GM20000 (cell line): ENCODE results near the gene RASGRF2.

Experiments used
- DNase-seq: peaks from one replicate; pipeline ENCODE4 v3.0.0; 2012; ENCODE audit warnings: low spot score
- CTCF ChIP-seq: IDR thresholded peaks from 2 replicates; pipeline ENCODE4 v1.5.1; 2012; ENCODE audit warnings: mild to moderate bottlenecking, control low read depth; ENCODE audit errors: extremely low read depth, missing control alignments

Gene RASGRF2

DNA sequence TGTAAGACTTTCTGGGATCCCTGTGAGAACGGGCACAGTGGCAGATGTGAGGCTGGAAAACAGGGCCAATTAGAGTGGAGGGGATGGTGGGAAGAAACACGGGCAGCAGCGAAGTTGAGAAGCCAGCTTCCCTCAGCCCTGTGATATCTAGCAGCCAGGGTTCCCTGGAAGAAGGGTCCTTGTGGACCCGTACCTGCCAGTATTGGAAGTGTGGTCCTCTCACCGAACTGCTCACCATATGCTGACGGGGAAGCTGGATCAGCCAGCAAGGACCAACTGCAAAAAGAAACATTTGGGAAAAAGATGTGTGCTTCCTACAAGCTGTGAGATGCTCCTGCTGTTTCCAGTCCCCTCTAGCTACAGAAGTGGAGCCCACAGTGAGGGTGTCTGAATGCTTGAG lies 286.5 kb downstream of the RASGRF2 start:
- DNase-seq = no peak
- TF ChIP-seq CTCF = no peak

- TF ChIP-seq CTCF = no peak
Observed at GRCh38 chr5:81247441-81247972, 287.3 kb downstream of the RASGRF2 start.

GRCh38 chr5:81249240-81249639 lies 289.1 kb downstream of the RASGRF2 start:
- no peak for DNase-seq
- no peak for TF ChIP-seq CTCF

More at GRCh38 chr5:81247441-81247972, 287.3 kb downstream of the RASGRF2 start:
- no peak for DNase-seq

DNA sequence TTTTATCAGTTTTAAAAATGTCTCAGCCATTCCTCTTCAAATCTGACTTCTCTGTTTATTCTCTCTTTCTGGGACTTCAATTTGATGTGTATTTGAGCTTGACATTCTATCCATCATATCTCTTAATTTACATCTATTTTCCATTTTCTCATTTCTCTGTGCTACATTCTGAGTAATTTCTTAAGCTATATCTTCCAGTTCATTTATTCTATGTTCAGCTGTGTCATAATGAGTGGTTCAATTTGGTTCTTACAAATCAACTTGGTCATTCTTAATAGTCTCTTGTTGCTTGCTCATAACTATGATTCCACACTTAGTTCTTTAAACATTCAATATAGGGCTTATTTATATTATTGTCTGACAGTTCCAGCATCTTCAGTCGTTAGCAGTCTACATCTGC lies 289.8 kb downstream of the RASGRF2 start:
- TF ChIP-seq CTCF = no peak
- DNase-seq = no peak

GRCh38 chr5:81251922-81252321 lies 291.8 kb downstream of the RASGRF2 start:
- DNase-seq = no peak
- TF ChIP-seq CTCF = no peak

DNA sequence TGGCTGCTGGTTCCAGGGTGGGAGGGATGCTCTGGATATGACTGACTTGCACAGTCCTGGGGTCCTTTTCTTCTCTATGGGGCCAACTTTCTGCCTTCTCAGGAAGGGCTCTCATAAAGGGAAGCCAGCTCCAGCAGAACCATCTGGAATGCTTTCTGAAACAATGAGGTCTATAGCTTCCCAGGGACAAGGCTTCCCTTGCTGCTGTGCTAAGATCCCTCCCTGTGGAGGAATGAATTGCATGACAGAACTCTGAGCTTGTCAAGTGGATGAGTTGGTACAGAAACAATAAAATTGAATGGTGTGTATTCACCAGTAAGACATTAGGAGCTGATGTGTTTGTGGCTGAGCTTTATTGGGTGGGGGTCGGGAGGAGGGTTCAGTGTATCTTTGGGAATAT lies 292.7 kb downstream of the RASGRF2 start:
- DNase-seq = no peak
- TF ChIP-seq CTCF = no peak

- DNase-seq = no peak
- no peak for TF ChIP-seq CTCF
Observed at GRCh38 chr5:81253875-81254274, 293.7 kb downstream of the RASGRF2 start.
